GM21360 (cell line): Measurements from ENCODE around the gene RAD51C.
"Not testable (repeated sequence)": the region's sequence is repeated elsewhere in the genome, so short reads cannot be mapped to it uniquely, and the experiment has no call there.

Source experiments
- ATAC-seq: cut with Tn5 transposase; IDR thresholded peaks from one replicate; pipeline ENCODE4 v1.9.1; 2021; ENCODE audit warnings: mild to moderate bottlenecking, moderate library complexity; ENCODE audit not compliant: unreplicated experiment

The RAD51C gene

DNA sequence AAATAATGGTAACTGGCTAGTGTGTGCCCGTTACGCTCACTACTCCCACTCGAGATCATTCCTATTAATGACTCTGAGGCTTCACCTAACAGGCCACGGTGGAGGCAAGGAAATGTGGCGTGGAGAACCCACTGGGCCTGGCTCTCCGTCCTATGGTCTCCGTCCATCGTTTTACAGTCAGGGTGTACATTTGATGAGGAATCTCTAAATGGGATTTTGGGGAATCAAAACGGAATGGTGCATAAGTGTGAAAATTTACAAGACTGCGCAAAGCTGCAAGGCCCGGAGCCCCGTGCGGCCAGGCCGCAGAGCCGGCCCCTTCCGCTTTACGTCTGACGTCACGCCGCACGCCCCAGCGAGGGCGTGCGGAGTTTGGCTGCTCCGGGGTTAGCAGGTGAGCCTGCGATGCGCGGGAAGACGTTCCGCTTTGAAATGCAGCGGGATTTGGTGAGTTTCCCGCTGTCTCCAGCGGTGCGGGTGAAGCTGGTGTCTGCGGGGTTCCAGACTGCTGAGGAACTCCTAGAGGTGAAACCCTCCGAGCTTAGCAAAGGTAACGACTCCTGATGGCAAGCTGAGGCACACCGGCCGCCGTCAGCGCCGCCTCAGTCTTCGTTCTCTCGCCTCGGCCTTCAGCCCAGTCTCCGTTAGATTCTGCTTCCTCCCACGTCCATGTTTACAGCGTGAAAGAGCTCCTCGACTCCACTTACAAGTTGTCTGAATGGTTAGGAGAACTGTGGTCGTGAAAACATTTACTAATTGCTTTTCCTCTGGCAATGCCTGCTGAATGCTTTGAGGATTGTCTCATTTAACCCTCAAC is at the start of gene RAD51C:
Gene RAD51C, plus strand, starts transcription at position 364 of the 817 bp plus-strand sequence. Its CDS starts 42 bp downstream, at position 406.
- peak; percentile 90 for ATAC-seq

DNA sequence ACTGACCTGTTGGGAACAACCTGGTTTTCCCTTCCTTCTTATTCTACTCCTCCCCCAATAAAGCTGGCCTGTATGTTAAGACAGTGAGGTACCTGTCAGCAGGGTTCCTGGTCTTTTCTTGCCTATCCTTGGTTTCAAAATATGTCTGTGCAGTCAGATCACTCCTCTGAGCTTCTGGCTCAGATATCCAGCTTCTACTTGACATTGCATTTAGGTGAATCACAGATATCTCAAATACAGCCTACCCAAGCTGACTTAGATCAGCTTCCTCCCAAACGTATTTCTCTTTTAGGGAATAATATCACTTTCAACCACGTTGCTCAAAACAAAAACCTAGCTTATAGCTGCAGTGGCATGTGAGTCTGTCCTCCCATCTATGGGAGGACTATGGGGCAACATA is 49.3 kb upstream of the RAD51C start:
- no peak for ATAC-seq

DNA sequence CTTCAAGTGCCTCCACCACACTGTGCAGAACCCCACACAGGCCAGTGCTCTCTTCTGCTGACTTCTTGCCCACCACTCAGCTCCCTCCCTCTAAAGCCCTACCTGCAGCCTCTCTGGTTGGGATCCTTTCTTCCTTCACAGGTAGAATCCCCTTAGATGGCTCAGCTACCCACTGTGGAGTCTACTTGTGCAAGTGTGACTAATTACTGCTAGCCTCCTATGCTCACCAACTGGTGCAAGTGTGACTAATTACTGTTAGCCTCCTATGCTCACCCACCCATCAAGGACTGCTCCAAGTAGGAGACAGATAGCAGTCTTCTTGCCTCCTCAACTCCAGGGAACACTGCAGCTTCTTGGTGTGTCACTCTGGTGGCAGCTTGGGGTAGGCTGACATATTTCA is 44.2 kb upstream of the RAD51C start:
- no peak for ATAC-seq

DNA sequence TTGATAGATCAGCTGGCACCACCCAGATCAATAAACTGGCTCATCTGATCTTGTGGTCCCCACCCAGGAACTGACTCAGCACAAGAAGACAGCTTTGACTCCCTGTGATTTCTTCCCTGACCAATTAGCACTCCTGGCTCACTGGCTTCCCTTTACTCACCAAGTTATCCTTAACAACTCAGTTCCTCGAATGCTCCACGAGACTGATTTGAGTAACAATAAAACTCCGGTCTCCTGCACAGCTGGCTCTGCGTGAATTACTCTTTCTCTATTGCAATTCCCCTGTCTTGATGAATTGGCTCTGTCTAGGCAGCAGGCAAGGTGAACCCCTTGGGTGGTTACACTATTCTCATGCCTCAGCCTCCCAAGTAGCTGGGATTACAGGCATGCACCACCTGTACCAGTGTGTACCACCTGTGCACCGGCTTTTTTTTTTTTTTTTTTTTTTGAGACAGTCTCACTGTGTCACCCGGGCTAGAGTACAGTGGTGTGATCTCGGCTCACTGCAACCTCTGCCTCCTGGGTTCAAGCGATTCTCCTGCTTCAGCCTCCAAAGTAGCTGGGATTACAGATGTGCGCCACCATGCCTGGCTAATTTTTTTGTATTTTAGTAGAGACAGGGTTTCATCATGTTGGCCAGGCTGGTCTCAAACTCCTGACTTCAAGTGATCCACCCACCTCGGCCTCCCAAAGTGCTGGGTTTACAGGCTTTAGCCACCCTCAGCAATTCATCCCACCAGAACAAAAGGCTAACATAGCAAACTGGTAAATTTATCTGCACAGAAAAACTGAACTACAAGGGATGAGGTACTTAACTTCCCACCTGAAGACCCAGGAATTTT is 34.2 kb upstream of the RAD51C start:
- not testable (repeated sequence) for ATAC-seq

DNA sequence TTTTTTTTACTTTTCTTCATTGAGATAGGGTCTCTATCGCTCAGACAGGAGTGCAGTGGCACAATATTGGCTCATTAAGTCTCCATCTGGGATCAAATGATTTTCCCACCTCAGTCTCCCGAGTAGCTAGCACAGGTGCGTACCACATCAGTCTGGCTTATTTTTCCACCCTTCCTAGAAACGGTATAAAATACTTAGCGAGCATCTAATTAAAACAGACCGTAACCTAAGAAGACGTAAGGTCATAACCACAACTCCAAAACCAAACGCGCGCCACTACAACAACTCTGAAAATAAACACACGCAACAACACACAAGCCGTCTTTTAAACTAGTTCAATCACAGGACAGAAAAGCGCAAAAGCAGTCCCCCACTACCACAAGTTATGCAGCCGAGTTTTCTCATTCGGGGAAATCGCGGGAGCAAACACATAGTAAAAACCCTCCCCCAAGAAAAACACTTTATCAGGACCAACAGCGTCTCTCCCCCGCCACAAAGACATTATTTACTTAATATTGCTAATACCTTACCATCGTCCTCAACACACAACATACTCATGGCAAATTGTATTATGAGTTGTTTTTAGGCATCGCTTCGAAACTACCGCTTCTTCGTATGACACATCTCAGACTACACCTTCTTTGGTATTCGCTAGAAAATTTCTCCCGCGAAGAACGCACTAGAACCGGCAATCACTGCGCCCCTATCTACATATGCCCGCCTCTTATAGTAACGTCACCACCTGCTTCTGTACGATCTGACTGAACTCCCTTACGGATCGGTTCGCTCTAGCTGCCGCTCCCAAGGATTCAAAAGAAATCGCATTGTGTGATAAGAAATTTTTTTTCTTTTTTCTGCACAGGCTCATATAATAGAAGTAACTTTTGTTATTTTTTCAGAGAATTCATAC is 33.3 kb upstream of the RAD51C start:
- ATAC-seq = peak; percentile 73

DNA sequence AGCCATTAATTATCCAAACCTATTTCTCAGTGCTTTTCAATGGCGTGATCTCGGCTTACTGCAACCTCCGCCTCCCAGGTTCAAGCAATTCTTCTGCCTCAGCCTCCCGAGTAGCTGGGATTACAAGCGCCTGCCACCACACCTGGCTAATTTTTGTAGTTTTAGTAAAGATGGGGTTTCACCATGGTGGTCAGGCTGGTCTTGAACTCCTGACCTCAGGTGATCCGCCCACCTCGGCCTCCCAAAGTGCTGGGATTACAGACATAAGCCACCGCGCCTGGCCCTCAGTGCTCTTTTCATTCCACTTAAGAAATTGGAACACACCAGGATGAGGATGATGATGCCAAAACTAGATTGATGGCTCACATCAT is 32.7 kb upstream of the RAD51C start:
- not testable (repeated sequence) for ATAC-seq

DNA sequence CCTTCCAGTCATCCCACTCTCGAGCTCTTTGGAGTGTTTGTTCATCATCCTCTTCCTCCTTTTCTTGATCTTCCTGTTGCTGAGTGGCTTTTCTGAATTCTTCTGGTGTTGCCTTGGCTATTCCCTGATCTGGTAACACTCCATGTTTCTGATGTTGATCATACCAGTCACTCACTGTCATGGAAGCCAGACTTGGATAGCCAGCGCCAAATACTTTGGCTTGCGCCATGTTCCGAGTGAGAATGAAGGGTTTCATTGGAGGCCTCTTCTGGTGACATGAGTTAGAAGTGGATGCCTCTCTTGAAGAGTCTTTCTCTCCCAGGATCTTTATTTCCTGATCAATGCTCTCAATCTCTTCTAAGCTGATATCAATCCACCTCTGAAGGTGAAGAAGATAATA is 31.8 kb upstream of the RAD51C start:
- no peak for ATAC-seq

DNA sequence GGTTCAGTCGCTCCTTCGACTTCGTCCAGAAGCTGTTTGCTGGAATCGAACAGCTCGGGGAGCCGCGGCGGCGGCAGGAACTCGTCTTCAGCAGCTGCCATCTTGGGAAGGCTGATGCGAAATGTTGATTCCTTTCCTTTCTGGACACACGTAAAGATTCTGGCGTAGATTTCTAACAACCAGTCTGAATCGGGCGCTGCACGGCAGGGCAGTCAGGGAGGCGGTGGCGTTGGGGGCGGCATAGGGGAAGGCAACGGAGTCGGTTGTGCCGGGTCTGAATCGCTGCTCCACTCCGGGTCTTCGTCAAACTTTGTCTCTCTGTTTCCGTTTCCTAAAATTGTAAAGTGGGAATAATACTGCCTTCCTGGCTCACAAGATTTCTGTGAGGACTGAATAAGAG is 30.9 kb upstream of the RAD51C start:
- no peak for ATAC-seq

DNA sequence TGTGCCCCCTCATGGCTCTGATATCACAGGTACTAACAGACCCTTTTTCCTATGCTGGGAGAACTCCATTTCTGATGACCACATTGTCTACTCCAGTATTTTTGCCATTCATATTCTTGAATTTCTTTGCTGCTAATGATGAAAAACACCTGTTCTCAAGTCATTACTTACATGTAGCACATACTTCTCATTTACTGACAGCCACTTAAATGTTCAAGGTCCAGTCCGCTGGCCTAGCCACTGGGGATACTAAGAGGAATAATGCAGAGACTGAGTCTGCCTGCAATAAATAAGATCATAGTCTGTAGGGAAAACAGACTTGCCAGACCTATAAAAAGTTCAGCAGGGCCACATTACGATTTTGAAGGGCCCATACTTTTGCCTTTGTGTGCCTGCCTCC is 28.1 kb upstream of the RAD51C start:
- ATAC-seq = no peak

DNA sequence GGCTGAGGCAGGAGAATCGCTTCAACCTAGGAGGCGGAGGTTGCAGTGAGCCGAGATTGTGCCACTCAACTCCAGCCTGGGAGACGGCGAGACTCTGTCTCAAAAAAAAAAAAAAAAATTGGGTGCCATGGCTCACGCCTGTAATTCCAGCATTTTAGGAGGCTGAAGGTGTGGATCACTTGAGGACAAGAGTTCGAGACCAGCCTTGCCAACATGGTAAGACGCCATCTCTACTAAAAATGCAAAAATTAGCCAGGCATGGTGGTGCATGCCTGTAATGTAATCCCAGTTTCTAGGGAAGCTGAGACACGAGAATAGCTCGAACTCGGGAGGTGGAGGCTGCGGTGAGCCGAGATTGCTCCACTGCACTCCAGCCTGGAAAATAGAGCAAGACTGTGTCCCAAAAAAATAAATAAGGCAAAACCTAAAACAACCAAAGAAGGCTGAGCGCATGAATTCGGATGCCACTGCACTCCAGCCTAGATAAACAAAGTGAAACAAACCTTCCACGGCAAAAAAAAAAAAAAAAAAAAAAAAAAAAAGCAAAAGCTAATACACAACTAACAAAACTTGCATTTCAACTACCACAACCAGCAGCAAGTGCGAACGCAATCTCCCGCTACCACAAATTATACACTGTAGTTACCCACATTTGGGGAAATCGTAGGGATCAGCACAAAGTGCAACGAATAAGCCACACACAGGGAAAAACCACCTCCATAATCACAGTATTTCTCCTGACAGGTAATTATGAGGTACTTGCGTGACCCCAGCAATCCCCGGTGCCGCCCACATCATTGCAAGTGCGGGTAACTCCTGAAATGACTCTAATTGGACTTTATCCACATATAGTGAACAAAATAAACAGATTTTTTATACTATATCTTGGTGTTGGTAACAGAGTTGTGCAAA is 26.2 kb upstream of the RAD51C start:
- ATAC-seq = no peak

DNA sequence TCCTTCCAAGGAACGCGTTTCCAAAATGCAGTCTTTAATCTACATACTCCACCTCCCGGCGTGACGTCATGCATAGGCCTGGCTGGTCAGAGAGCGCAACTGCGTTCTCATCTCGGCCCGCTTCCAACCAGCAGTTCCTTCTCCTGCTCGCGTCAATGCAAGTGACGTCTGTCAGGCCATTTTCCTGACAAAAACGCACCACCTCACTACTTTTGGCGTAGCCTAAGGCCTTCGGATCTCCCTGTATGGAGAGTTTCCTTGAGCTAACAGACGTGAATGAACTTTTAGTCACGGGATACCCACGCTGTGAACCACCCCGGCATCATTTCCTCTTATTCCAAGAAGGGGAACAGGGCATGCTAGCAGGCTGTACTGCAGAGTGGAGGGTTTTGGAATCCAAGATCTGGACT is 25.5 kb upstream of the RAD51C start:
- ATAC-seq = no peak

DNA sequence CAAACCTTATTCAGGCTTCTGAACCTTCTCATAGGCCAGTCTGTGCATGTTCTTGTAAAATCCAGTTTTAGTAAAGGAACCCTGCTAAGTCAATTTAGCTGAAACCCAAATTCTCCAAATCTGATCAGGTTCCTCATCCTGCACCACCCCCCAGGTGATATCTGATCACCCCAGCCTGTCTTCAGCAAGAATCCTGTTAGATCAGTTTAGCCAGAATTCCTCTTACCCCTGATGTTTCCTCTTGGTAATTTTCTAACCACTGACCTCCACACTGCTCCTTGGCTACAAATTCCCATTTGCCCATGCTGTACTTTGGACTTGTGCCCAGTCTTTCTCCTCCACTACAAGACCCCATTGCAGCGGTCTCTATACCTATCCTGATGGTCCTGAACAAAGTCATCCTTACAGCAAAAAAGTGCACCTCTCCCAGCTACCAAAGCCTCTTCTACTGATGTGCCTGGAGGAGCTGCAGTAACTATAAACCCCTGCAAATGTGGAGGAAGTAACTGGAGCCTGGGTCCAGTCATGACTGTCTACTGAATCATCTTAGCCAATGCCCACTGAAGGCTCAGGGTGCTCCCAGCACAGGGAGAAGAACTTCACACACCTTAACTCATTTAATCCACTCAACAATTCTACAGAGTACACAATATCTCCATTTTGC is 24.3 kb upstream of the RAD51C start:
- ATAC-seq = no peak

DNA sequence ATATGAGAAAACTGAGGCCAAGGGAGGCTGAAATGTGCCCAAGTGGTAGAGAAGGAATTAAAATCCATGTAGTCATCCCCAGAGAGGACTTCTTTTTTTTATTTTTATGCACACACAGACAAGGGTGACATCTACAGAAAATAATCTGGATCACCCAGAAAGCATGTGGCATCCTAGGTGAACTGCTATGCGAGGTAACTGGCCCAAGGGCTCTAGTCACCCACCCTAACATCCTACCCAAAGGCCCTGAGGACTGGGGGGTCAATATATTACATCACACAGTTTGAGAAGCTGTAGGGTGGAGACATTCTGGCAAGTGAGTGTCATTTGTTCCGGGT is 23.8 kb upstream of the RAD51C start:
- ATAC-seq = no peak

DNA sequence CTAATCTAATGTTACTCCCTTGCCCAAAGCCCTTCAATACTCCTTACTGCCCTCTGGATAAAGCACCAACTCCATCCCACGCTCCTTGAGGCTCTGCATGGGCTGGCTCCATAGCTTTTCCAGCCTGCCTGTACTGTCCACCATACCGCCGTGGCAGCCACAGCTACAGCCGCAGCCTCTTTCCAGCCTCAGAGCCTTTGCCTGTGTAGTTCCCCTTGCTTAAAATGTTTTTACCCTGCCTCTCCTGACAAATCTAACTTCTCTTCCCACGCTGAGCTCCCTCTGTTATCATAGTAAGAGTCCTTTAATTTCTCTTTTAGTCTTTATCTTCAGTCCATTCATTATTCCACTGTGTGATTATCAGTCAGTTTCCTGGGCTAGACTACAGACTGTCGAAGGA is 22.5 kb upstream of the RAD51C start:
- ATAC-seq = no peak

DNA sequence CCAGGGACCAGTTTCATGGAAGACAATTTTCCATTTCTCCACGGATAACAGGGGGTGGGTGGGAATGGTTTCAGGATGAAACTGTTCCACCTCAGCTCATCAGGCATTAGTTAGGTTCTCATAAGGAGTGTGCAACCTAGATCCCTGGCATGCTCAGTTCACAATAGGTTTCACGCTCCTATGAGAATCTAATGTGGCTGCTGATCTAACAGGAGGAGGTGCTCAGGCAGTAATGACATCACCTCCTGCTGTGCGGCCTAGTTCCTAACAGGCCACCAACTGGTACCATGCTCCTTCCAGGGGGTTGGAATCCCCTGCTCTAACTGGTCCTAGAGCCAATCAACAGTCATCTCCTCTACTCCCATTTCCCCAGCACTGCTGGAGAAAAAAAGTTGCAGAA is 20.4 kb upstream of the RAD51C start:
- ATAC-seq = no peak

DNA sequence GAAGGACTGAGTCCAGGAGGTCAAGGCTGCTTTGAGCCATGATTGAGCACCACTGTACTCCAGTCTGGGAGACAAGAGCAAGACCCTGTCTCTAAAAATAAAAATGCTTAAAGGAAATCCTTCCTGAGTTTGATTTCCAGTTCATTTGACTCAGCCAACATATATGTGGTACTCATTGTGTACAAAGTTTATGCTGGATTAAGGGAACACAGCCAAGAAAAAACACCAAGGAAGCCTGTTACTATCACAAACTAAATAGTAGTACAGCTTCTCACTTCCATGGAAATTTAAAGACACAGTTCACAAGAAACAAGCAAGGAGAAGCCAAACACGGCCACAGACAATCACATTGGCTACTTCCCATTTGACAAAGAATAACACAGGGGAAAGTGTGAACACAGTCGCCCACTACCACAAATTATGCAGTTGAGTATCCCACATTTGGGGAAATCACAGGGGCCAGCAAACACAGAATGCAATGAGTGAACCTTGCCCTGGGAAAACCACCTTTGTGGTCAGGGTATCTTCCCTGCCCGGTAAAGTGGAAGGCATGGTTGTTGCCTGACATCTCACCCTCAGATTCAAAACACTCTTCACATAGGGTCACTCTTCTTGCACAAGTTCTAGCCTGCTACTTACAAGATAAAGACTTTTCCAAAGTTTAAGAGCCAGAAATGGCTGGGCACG is 15.1 kb upstream of the RAD51C start:
- ATAC-seq = no peak

DNA sequence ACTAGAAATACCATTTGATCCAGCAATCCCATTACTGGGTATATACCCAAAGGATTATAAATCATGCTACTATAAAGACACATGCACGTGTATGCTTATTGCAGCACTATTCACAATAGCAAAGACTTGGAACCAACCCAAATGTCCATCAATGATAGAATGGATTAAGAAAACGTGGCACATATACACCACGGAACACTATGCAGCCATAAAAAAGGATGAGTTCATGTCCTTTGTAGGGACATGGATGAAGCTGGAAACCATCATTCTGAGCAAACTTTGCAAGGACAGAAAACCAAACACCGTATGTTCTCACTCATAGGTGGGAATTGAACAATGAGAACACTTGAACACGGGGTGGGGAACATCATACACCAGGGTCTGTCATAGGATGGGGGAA is 14.1 kb upstream of the RAD51C start:
- ATAC-seq = not testable (repeated sequence)

DNA sequence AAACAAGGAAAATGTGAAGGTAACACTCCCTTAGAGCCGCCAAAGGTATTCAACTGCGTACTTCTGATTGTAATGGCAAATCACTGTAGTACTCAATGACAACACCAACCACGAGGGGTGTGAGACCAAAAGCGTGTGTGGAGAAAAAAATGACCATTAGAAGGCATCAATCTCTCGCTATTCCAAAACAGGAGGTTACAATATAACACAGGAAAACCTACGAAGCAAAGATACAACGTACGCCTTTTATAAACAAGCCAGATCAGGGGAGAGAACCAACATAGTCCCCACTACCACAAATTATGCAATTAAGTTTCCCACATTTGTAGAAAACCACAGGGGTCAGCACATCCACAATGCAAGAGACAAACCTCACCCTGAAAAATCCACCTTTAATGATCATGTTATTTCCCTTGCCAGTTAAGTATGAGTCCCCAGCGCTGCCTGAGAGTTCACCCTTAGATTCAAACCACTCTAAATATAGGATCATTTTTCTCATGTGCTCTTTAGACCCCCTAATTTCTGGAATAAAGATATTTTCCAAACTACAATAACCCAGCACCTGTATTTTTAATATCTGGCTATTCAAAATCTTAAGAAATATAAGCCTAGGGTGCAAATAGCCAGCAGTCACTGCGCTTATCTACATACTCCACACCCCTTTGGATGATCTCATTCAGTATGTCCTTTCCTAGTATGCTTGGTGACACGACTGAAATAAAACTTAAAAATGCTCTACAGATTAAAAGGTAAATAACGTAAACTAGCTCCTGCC is 13.0 kb upstream of the RAD51C start:
- ATAC-seq = peak; percentile 60
